H1 (cell line): ENCODE results near the gene MCF2L. TPM values are rescaled to one million over a fixed set of nuclear protein-coding genes. Genes with fewer than 3 reads are reported as not detected.

Experiments
- BACH1 ChIP-seq: IDR thresholded peaks from 2 replicates; pipeline ENCODE4 v1.6.1; 2012; ENCODE audit warnings: low read length, improper control_type of control experiment
- FOSL1 ChIP-seq: IDR thresholded peaks from 2 replicates; pipeline ENCODE4 v1.6.1; 2011; ENCODE audit warnings: mild to moderate bottlenecking, low read depth, low read length, moderate library complexity; ENCODE audit not compliant: insufficient read depth
- KDM4A ChIP-seq: IDR thresholded peaks from one replicate; pipeline ENCODE4 v1.7.1; 2012; ENCODE audit warnings: low read depth, mild to moderate bottlenecking, moderate library complexity, low read length, inconsistent platforms; ENCODE audit not compliant: severe bottlenecking
- MAFK ChIP-seq: IDR thresholded peaks from 2 replicates; pipeline ENCODE4 v1.6.1; 2012; ENCODE audit warnings: low read depth, mild to moderate bottlenecking, improper control_type of control experiment, low read length
- NANOG ChIP-seq: IDR thresholded peaks from 2 replicates; pipeline ENCODE4 v1.6.1; 2011; ENCODE audit warnings: low read length, low read depth, mild to moderate bottlenecking, inconsistent platforms; ENCODE audit not compliant: insufficient read depth, poor library complexity, severe bottlenecking
- NRF1 ChIP-seq: IDR thresholded peaks from 2 replicates; pipeline ENCODE4 v1.6.1; 2011; ENCODE audit warnings: mild to moderate bottlenecking, low read depth, low read length, improper control_type of control experiment
- PHF8 ChIP-seq: fragments of 200-600 bp; sonication (generic); conservative IDR thresholded peaks from 2 replicates; pipeline ENCODE4 v1.7.1; 2012; ENCODE audit warnings: low read depth, mild to moderate bottlenecking, inconsistent platforms, low read length, moderate library complexity
- POLR2A ChIP-seq, 2 experiments: IDR thresholded peaks; 1 replicate in 1 of 2; 2 replicates in 1 of 2; pipeline ENCODE4 v1.6.1; 2011; ENCODE audit warnings: low read depth in 2 of 2, low read length in 2 of 2, mild to moderate bottlenecking in 2 of 2; ENCODE audit errors: control extremely low read depth in 1 of 2
- SAP30 ChIP-seq: fragments of 300-600 bp; sonication (generic); IDR thresholded peaks from 2 replicates; pipeline ENCODE4 v1.7.1; 2012; ENCODE audit warnings: low read length, moderate library complexity, mild to moderate bottlenecking, inconsistent platforms; ENCODE audit not compliant: insufficient read depth, insufficient replicate concordance
- TBP ChIP-seq: IDR thresholded peaks from 2 replicates; pipeline ENCODE4 v1.6.1; 2011; ENCODE audit warnings: low read depth, low read length, improper control_type of control experiment
- TCF12 ChIP-seq: IDR thresholded peaks from 2 replicates; pipeline ENCODE4 v1.6.1; 2011; ENCODE audit warnings: low read depth, mild to moderate bottlenecking, low read length
- polyA plus RNA-seq, 7 experiments: library from polyadenylated mRNA; depleted of rRNA in 3 of 7; stranded (reverse) in 5 of 7; unstranded in 2 of 7; fragments of >200 nt in 5 of 7; fragments of 200-250 nt in 2 of 7; gene quantifications; 1 replicate in 5 of 7; 2 replicates in 1 of 7; 4 replicates in 1 of 7; pipeline versions ENCODE4 v1.2.1 to v1.2.3, GENCODE V29; 2011 to 2013; ENCODE audit warnings: missing spikeins in 2 of 7, mixed read lengths in 2 of 7
- total RNA-seq: library from RNA; stranded (reverse); fragmentation: NEBNext Ultra II Directional; extraction: Animal tissue kit (Norgen Biotek cat#: 25700); gene quantifications from 2 replicates; pipeline ENCODE4 v1.2.1, GENCODE V29; 2021
- TF ChIP-seq, protein P1 (sequence below): IDR thresholded peaks from 2 replicates; pipeline ENCODE4 v1.6.1; 2011; ENCODE audit warnings: low read length, improper control_type of control experiment
- TF ChIP-seq, protein P2 (sequence below): IDR thresholded peaks from 2 replicates; pipeline ENCODE4 v1.6.1; 2011; ENCODE audit warnings: low read depth, mild to moderate bottlenecking, low read length; ENCODE audit not compliant: insufficient read depth
- TF ChIP-seq, protein P3 (sequence below): IDR thresholded peaks from 2 replicates; pipeline ENCODE4 v1.6.1; 2012; ENCODE audit warnings: inconsistent platforms
- TF ChIP-seq, protein P4 (sequence below): IDR thresholded peaks from 2 replicates; pipeline ENCODE4 v1.6.1; 2012; ENCODE audit warnings: low read length, inconsistent platforms
- TF ChIP-seq, protein P5 (sequence below): IDR thresholded peaks from 2 replicates; pipeline ENCODE4 v1.6.1; 2012; ENCODE audit warnings: inconsistent platforms

MCF2L gene
- total and polyA plus RNA-seq, 2 of the 8 experiments (the other 6 are each of a cell fraction or from before 2014, with no cell fraction given) = 10.1 to 24.4 TPM

DNA sequence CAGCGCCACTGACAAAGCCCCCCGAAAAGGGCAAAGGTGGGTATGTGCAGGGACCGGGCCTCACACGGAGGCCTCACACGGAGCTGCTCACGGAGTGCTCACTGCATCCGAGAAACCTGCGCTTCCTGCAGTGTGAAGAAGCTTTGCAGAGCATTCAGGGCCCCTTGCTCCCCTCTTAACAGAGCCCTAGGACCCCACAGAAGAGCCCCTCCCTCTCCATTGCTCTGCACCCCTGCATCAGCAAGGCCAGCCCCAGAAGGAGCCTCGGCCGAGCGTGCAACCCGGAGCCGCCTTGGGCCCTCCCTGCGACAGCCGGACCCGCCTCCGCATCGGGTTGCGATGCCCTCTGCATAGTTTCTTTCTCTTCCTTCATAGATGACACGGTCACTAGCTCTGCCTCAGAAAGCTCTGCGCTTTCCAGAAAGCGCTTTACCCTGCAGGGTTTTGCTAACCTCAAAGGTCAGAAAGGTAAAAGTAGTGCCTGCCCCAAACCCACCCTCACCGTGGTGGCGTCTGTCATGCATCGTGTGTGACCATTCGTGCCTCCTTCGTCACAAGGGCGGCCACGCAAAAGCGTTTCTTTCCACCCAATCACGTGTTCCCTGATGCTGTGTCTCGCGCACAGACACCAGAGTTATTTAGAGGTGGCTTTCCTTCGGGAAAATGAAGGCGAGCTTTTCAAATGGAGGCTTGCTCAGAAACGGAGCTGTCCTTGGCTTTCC, 120.8 kb downstream of the MCF2L start (continued):
- TF ChIP-seq, protein P1, sequence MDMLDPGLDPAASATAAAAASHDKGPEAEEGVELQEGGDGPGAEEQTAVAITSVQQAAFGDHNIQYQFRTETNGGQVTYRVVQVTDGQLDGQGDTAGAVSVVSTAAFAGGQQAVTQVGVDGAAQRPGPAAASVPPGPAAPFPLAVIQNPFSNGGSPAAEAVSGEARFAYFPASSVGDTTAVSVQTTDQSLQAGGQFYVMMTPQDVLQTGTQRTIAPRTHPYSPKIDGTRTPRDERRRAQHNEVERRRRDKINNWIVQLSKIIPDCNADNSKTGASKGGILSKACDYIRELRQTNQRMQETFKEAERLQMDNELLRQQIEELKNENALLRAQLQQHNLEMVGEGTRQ = no peak
- TF ChIP-seq NRF1 (no peak), TCF12 (no peak), TBP (peak; percentile 44; the same call in 1 of the 2 replicates), FOSL1 (no peak), SAP30 (no peak), NANOG (no peak), BACH1 (no peak), KDM4A (no peak), PHF8 (no peak), POLR2A (IDR thresholded peaks at IDR 0.05; ENCODE audit: control extremely low read depth in 1 of 2, low read depth in 2 of 2, low read length in 2 of 2) (peak in 1 of 2 experiments; percentile 72; a peak in 1 of 3 replicates), MAFK (no peak)
- TF ChIP-seq, protein P2, sequence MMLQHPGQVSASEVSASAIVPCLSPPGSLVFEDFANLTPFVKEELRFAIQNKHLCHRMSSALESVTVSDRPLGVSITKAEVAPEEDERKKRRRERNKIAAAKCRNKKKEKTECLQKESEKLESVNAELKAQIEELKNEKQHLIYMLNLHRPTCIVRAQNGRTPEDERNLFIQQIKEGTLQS = no peak
- TF ChIP-seq, protein P3, sequence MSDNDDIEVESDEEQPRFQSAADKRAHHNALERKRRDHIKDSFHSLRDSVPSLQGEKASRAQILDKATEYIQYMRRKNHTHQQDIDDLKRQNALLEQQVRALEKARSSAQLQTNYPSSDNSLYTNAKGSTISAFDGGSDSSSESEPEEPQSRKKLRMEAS = no peak
- TF ChIP-seq, protein P4, sequence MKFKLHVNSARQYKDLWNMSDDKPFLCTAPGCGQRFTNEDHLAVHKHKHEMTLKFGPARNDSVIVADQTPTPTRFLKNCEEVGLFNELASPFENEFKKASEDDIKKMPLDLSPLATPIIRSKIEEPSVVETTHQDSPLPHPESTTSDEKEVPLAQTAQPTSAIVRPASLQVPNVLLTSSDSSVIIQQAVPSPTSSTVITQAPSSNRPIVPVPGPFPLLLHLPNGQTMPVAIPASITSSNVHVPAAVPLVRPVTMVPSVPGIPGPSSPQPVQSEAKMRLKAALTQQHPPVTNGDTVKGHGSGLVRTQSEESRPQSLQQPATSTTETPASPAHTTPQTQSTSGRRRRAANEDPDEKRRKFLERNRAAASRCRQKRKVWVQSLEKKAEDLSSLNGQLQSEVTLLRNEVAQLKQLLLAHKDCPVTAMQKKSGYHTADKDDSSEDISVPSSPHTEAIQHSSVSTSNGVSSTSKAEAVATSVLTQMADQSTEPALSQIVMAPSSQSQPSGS = no peak
- TF ChIP-seq, protein P5, sequence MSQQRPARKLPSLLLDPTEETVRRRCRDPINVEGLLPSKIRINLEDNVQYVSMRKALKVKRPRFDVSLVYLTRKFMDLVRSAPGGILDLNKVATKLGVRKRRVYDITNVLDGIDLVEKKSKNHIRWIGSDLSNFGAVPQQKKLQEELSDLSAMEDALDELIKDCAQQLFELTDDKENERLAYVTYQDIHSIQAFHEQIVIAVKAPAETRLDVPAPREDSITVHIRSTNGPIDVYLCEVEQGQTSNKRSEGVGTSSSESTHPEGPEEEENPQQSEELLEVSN = no peak
